MM.1S (cell line): Measurements from ENCODE around the gene CTU1.

Source experiments
- DNase-seq: peaks from one replicate; pipeline ENCODE4 v3.0.0-alpha.2; 2015
- H2AFZ ChIP-seq: fragments of 300-600 bp; sonication (generic); 2 replicates; pipeline ENCODE4 v1.6.0; 2016; ENCODE audit warnings: antibody characterized with exemption, low read length
- H3F3A ChIP-seq: fragments of 300-600 bp; sonication (generic); 2 replicates; pipeline ENCODE4 v1.6.1; 2016; ENCODE audit warnings: mild to moderate bottlenecking, antibody characterized with exemption, low read length, moderate library complexity, mixed read lengths; ENCODE audit not compliant: insufficient read depth
- H3K27ac ChIP-seq: fragments of 300-600 bp; sonication (generic); 2 replicates; pipeline ENCODE4 v1.5.1; 2016; ENCODE audit warnings: mild to moderate bottlenecking, low read length
- H3K27me3 ChIP-seq: fragments of 300-600 bp; sonication (generic); replicated peaks from 2 replicates; pipeline ENCODE4 v1.6.0; 2016; ENCODE audit warnings: low read length; ENCODE audit not compliant: insufficient read depth
- H3K36me3 ChIP-seq: fragments of 300-600 bp; sonication (generic); replicated peaks from 2 replicates; pipeline ENCODE4 v1.6.1; 2016; ENCODE audit warnings: mild to moderate bottlenecking, low read length, mixed read lengths; ENCODE audit not compliant: insufficient read depth
- H3K4me1 ChIP-seq: fragments of 300-600 bp; sonication (generic); 2 replicates; pipeline ENCODE4 v1.6.1; 2016; ENCODE audit warnings: low read length, mixed read lengths
- H3K4me2 ChIP-seq: fragments of 300-600 bp; sonication (generic); 2 replicates; pipeline ENCODE4 v1.6.0; 2016; ENCODE audit warnings: low read depth, low read length
- H3K4me3 ChIP-seq: fragments of 300-600 bp; sonication (generic); 2 replicates; pipeline ENCODE4 v1.5.1; 2016; ENCODE audit warnings: low read length, mixed read lengths
- H3K79me2 ChIP-seq: fragments of 300-600 bp; sonication (generic); 2 replicates; pipeline ENCODE4 v1.6.1; 2016; ENCODE audit warnings: mixed run types, low read length, mixed read lengths
- H3K9ac ChIP-seq: fragments of 300-600 bp; sonication (generic); 2 replicates; pipeline ENCODE4 v1.6.1; 2016; ENCODE audit warnings: low read length, mixed read lengths
- H3K9me2 ChIP-seq: fragments of 300-600 bp; sonication (generic); replicated peaks from 2 replicates; pipeline ENCODE4 v1.6.1; 2016; ENCODE audit warnings: mild to moderate bottlenecking, low read length, mixed read lengths; ENCODE audit not compliant: insufficient read depth
- H3K9me3 ChIP-seq: fragments of 300-600 bp; sonication (generic); replicated peaks from 2 replicates; pipeline ENCODE4 v1.6.1; 2016; ENCODE audit warnings: mild to moderate bottlenecking, low read length, mixed read lengths; ENCODE audit not compliant: insufficient read depth
- H4K20me1 ChIP-seq: fragments of 300-600 bp; sonication (generic); 2 replicates; pipeline ENCODE4 v1.6.1; 2016; ENCODE audit warnings: mild to moderate bottlenecking, low read length, moderate library complexity, mixed read lengths; ENCODE audit not compliant: insufficient read depth
- EZH2 ChIP-seq: fragments of 300-600 bp; sonication (generic); optimal IDR thresholded peaks from 2 replicates; pipeline ENCODE3; 2017; ENCODE audit warnings: low read depth, mild to moderate bottlenecking, antibody characterized with exemption, low read length, mixed read lengths
- EZH2phosphoT487 ChIP-seq: fragments of 300-600 bp; sonication (generic); IDR thresholded peaks from 2 replicates; pipeline ENCODE4 v1.6.1; 2018; ENCODE audit warnings: antibody characterized with exemption, low read length
- TF ChIP-seq, protein P1 (sequence below): fragments of 300-600 bp; sonication (generic); IDR thresholded peaks from 2 replicates; pipeline ENCODE4 v1.5.1; 2016; ENCODE audit warnings: antibody characterized with exemption, low read length, mixed read lengths

Gene CTU1

DNA sequence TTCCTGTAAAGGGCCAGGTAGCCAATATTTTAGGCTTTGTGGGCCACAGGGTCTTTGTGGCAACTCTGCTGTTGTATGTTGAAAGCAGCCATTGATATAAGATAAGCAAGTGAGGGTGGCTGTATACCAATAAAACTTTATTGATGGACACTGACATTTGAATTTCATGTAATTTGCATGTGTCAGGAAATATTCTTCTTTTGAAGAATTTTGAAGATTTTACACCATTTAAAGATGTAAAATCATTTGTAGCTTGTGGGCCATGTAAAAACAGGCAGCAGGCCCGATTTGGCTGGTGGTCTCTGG is 2.4 kb upstream of the CTU1 start:
- H3K9me2 ChIP-seq: no peaks in the 10 kb centered on the region
- H3K9ac ChIP-seq: no peak overlapping the region
- no peaks in the 10 kb centered on the region for H3K9me3 ChIP-seq
- H3K27me3 ChIP-seq: peaks cover 37% of the 10 kb centered on the region
- H3K79me2 ChIP-seq: peaks cover 21% of the 10 kb centered on the region
- H3K36me3 ChIP-seq: no peaks in the 10 kb centered on the region
- peaks cover 3% of the 10 kb centered on the region; the same call in 1 of the 2 replicates for H3K4me1 ChIP-seq
- TF ChIP-seq, protein P1, sequence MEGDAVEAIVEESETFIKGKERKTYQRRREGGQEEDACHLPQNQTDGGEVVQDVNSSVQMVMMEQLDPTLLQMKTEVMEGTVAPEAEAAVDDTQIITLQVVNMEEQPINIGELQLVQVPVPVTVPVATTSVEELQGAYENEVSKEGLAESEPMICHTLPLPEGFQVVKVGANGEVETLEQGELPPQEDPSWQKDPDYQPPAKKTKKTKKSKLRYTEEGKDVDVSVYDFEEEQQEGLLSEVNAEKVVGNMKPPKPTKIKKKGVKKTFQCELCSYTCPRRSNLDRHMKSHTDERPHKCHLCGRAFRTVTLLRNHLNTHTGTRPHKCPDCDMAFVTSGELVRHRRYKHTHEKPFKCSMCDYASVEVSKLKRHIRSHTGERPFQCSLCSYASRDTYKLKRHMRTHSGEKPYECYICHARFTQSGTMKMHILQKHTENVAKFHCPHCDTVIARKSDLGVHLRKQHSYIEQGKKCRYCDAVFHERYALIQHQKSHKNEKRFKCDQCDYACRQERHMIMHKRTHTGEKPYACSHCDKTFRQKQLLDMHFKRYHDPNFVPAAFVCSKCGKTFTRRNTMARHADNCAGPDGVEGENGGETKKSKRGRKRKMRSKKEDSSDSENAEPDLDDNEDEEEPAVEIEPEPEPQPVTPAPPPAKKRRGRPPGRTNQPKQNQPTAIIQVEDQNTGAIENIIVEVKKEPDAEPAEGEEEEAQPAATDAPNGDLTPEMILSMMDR: no peak
- TF ChIP-seq EZH2 (no peak), EZH2phosphoT487 (no peak)
- no peak overlapping the region for H3K4me2 ChIP-seq
- H2AFZ ChIP-seq: no peak overlapping the region
- H3K4me3 ChIP-seq: no peak overlapping the region
- no peaks in the 10 kb centered on the region for H4K20me1 ChIP-seq
- no peak overlapping the region for H3K27ac ChIP-seq
- DNase-seq: no peak
- H3F3A ChIP-seq: no peaks in the 10 kb centered on the region

DNA sequence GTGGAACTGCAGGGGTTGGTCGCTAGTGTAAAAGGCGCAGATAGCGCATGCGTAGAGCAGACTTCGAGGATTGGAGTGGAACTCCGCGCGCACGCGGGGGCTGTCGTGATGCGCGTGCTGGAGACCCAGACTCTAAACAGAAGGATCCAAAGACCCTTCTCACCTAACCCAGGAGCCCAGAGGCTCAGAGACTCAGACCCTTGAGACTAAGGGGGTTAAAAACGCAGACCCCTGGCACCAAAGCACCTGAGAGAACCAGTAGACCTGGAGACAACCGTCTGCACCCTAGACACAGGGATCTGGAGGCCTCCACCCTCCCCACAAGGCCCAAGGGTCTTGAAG is 567 bp upstream of the CTU1 start:
- no peaks in the 10 kb centered on the region for H3F3A ChIP-seq
- H3K9me2 ChIP-seq: no peaks in the 10 kb centered on the region
- peaks cover 3% of the 10 kb centered on the region; the same call in 1 of the 2 replicates for H3K4me1 ChIP-seq
- no peak overlapping the region for H3K27ac ChIP-seq
- H3K9ac ChIP-seq: no peak overlapping the region
- H3K27me3 ChIP-seq: peaks cover 21% of the 10 kb centered on the region; the same call in 1 of the 2 replicates
- H3K4me2 ChIP-seq: peak overlapping the region; percentile 78
- TF ChIP-seq, protein P1: no peak
- TF ChIP-seq EZH2: no peak
- TF ChIP-seq EZH2phosphoT487: no peak
- peak overlapping the region; percentile 95 for H2AFZ ChIP-seq
- peaks cover 32% of the 10 kb centered on the region for H3K79me2 ChIP-seq
- peak overlapping the region; percentile 78 for H3K4me3 ChIP-seq
- no peaks in the 10 kb centered on the region for H3K36me3 ChIP-seq
- DNase-seq: no peak
- no peaks in the 10 kb centered on the region for H3K9me3 ChIP-seq
- no peaks in the 10 kb centered on the region for H4K20me1 ChIP-seq

DNA sequence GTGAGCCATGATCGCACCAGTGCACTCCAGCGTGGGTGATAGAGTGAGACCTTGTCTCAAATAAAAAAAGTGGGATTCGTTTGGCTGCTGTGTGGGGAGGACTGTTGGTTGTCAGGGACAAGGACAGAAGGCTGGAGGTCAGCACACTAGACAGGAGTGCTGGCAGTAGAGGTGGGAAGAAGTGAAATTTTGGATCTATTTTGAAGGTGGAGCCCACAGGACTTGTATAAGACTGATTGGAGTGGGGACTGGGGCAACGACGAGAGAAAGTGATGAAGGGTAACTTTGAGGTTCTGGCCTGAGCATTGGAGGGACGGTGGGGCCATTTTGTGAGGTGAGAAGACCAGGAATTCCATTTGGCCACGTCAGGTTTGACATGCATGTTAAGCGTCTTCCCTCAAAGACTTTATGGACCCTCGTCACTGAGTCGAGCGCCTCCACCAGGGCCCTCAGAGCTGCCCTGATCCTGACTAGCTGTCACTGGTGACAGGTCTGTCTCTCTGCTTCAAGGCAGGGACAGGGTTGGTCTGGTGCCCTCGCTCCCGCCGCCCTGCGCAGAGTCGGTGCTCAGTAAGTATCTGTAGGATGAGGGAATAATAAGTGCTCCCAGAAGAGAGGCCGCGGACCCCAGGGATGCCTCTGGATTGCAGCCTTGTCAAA is 673 bp downstream of the CTU1 start:
- no peaks in the 10 kb centered on the region for H4K20me1 ChIP-seq
- H3K4me1 ChIP-seq: peaks cover 3% of the 10 kb centered on the region; the same call in 1 of the 2 replicates
- H3F3A ChIP-seq: no peaks in the 10 kb centered on the region
- no peak for DNase-seq
- H3K4me3 ChIP-seq: peak overlapping the region; percentile 78
- H3K79me2 ChIP-seq: peaks cover 34% of the 10 kb centered on the region
- H3K27ac ChIP-seq: peak overlapping the region; percentile 3; the same call in 1 of the 2 replicates
- peak overlapping the region; percentile 79 for H3K4me2 ChIP-seq
- peaks cover 15% of the 10 kb centered on the region; the same call in 1 of the 2 replicates for H3K27me3 ChIP-seq
- H2AFZ ChIP-seq: peak overlapping the region; percentile 59
- no peaks in the 10 kb centered on the region for H3K9me2 ChIP-seq
- no peak for TF ChIP-seq EZH2
- TF ChIP-seq, protein P1: no peak
- no peak for TF ChIP-seq EZH2phosphoT487
- 0 out of 2 replicates have a peak, but pooled peaks cover 6% of the 10 kb centered on the region for H3K36me3 ChIP-seq
- peak overlapping the region; percentile 79 for H3K9ac ChIP-seq
- no peaks in the 10 kb centered on the region for H3K9me3 ChIP-seq
